ENCODE measurements around the gene USB1.

The USB1 gene

GRCh38 chr16:58024486-58025350 lies 23.5 kb downstream of the USB1 start:
- Mint-ChIP-seq H3K27ac (no peak overlapping the region), H3K4me3 (peak overlapping the region; percentile 78), H3K4me1 (peaks cover 48% of the 10 kb centered on the region), H3K27me3 (ENCODE audit: low read depth, poor library complexity) (peaks cover 52% of the 10 kb centered on the region), H3K9me3 (no peaks in the 10 kb centered on the region), H3K36me3 (ENCODE audit: low read depth) (no peaks in the 10 kb centered on the region)
- TF ChIP-seq CTCF (IDR thresholded peaks at IDR 0.05), result no peak
- peak; percentile 38 for DNase-seq

- no peaks in the 10 kb centered on the region for H3K36me3 Mint-ChIP-seq (ENCODE audit: low read depth)
- H3K27ac Mint-ChIP-seq, result no peak within 1 kb of the TSS
- peak within 1 kb of the TSS; percentile 78 for H3K4me3 Mint-ChIP-seq
Measured at GRCh38 chr16:58025351-58026138, 24.3 kb downstream of the USB1 start, which contains the start of gene MMP15. TSS of gene MMP15 (plus strand) at chr16:58025754. CDS start at chr16:58026351, 597 bp downstream.

GRCh38 chr16:58026139-58026704 lies 25.0 kb downstream of the USB1 start:
- no peak for TF ChIP-seq CTCF (IDR thresholded peaks at IDR 0.05)
- DNase-seq, result peak; percentile 54
- H3K27me3 Mint-ChIP-seq (ENCODE audit: low read depth, poor library complexity), result peaks cover 57% of the 10 kb centered on the region
- no peak overlapping the region for H3K27ac Mint-ChIP-seq
- no peaks in the 10 kb centered on the region for H3K36me3 Mint-ChIP-seq (ENCODE audit: low read depth)
- no peaks in the 10 kb centered on the region for H3K9me3 Mint-ChIP-seq
- peaks cover 51% of the 10 kb centered on the region for H3K4me1 Mint-ChIP-seq
- H3K4me3 Mint-ChIP-seq, result peak overlapping the region; percentile 71

More at GRCh38 chr16:58025351-58026138, 24.3 kb downstream of the USB1 start, which contains the start of gene MMP15:
- Mint-ChIP-seq H3K9me3 (no peaks in the 10 kb centered on the region), H3K4me1 (peaks cover 52% of the 10 kb centered on the region), H3K27me3 (ENCODE audit: low read depth, poor library complexity) (peaks cover 57% of the 10 kb centered on the region)
- TF ChIP-seq CTCF (IDR thresholded peaks at IDR 0.05), result no peak
- peak; percentile 78 for DNase-seq

DNA sequence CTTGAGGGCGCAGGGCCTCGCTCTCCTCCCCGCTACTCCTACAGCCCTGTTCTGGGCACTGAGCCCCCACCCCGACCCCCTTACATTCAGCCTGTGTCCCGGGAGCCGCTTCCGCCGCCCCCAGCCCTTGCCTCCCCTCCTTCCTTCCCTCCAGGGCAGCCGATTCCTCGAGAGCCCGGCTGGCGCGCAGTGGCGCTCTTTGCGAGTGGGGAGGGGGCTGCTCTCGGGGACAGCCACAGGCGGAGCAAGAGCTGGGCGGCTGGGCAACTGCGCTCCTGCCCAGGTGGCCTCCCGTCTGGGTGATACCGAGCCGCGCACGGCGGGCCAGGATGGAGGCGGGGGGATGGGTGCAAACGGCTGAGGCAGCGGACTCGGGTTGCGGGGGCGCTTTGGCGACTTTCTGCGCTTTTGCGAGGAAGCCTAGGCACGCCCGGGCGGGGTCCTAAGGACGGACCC lies 25.5 kb downstream of the USB1 start:
- no peaks in the 10 kb centered on the region for H3K9me3 Mint-ChIP-seq
- peak overlapping the region; percentile 71 for H3K4me3 Mint-ChIP-seq
- H3K4me1 Mint-ChIP-seq, result peaks cover 46% of the 10 kb centered on the region
- H3K27me3 Mint-ChIP-seq (ENCODE audit: low read depth, poor library complexity), result peaks cover 57% of the 10 kb centered on the region
- H3K27ac Mint-ChIP-seq, result no peak overlapping the region
- DNase-seq, result peak; percentile 57
- TF ChIP-seq CTCF (IDR thresholded peaks at IDR 0.05), result no peak
- no peaks in the 10 kb centered on the region for H3K36me3 Mint-ChIP-seq (ENCODE audit: low read depth)

DNA sequence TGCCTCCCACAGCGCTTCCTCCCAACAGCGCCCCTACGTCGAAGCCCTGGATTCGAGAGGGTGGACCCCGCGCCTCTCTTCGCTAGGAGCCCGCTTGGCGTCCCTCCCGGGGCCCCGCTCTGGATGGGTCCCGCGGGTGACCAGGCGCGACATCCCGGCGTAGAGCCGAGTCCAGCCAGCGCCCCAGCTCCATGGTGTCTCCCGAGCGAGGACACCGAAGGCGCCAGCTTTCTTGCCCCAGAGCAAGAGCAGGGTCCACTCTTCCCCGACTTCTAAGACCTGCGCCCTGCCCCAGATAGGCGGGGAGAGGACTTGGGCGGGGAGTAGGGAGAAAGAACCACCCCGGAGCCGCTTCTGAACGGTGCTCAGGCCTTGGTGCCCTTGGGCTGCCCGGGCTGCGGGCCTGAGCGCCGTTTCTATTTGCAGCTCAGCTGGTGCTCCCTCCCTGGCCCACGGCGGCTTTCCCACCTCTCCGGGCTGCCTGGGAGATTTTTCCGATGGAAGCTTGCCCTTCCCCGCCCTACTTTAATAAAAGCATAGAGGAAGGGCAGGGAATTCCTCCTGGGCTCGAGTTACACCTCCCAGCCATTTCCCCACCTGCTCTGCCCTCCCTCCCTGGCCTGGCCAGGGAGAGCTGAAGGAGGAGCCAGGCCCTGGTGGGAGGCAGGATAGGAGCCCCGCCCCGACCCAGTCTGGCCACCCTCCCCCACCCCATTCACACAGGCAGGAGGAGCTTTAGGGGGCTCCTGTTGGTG lies 26.1 kb downstream of the USB1 start:
- Mint-ChIP-seq H3K27ac (no peak overlapping the region), H3K9me3 (no peaks in the 10 kb centered on the region), H3K4me3 (peak overlapping the region; percentile 71), H3K27me3 (ENCODE audit: low read depth, poor library complexity) (peaks cover 57% of the 10 kb centered on the region), H3K36me3 (ENCODE audit: low read depth) (no peaks in the 10 kb centered on the region), H3K4me1 (peaks cover 49% of the 10 kb centered on the region)
- peak; percentile 47 for DNase-seq
- TF ChIP-seq CTCF (IDR thresholded peaks at IDR 0.05), result no peak

Data from nephron progenitor cell (in vitro differentiated cells).